Right atrium auricular region (tissue), 2 donors: ENCODE results near the gene SHFL. TPM values are rescaled to one million over a fixed set of nuclear protein-coding genes. Genes with fewer than 3 reads are reported as not detected.

Source experiments
- DNase-seq: peaks from one replicate; pipeline ENCODE4 v3.0.0-alpha.2; 2019; ENCODE audit warnings: low spot score
- H3K27ac ChIP-seq, 2 donors: fragments of 200-600 bp; sonication (generic); 1 replicate in 1 of 2; 2 replicates in 1 of 2; pipeline ENCODE4 v1.5.1; 2016 to 2019
- H3K27me3 ChIP-seq, 2 donors: fragments of 200-600 bp; sonication (generic); one replicate each; pipeline versions ENCODE4 v1.5.1 to v1.6.0; 2017 to 2019
- H3K36me3 ChIP-seq: fragments of 200-600 bp; sonication (generic); one replicate; pipeline ENCODE4 v1.5.1; 2016
- H3K4me1 ChIP-seq, 2 donors: fragments of 200-600 bp; sonication (generic); one replicate each; pipeline versions ENCODE4 v1.5.1 to v1.6.0; 2017 to 2019
- H3K4me3 ChIP-seq, 2 donors: fragments of 200-600 bp; sonication (generic); 1 replicate in 1 of 2; 2 replicates in 1 of 2; pipeline ENCODE4 v1.5.1; 2017 to 2019; ENCODE audit warnings: mild to moderate bottlenecking in 1 of 2, moderate library complexity in 1 of 2
- H3K9me3 ChIP-seq, 2 donors: fragments of 200-600 bp; sonication (generic); one replicate each; pipeline ENCODE4 v1.5.1; 2019
- total RNA-seq, 2 donors: library from RNA; depleted of rRNA; stranded (reverse); fragments of >200 nt; gene quantifications; one replicate each; pipeline ENCODE4 v1.1.0, GENCODE V29; 2016
- TF ChIP-seq, protein P1 (sequence below), 2 donors: fragments of 200-600 bp; sonication (generic); IDR thresholded peaks; one replicate each; pipeline ENCODE4 v1.5.1; 2019; ENCODE audit warnings: antibody characterized with exemption in 2 of 2

The SHFL gene
- total RNA-seq, 2 donors from 2014 or later, result 11.6 to 16.8 TPM

DNA sequence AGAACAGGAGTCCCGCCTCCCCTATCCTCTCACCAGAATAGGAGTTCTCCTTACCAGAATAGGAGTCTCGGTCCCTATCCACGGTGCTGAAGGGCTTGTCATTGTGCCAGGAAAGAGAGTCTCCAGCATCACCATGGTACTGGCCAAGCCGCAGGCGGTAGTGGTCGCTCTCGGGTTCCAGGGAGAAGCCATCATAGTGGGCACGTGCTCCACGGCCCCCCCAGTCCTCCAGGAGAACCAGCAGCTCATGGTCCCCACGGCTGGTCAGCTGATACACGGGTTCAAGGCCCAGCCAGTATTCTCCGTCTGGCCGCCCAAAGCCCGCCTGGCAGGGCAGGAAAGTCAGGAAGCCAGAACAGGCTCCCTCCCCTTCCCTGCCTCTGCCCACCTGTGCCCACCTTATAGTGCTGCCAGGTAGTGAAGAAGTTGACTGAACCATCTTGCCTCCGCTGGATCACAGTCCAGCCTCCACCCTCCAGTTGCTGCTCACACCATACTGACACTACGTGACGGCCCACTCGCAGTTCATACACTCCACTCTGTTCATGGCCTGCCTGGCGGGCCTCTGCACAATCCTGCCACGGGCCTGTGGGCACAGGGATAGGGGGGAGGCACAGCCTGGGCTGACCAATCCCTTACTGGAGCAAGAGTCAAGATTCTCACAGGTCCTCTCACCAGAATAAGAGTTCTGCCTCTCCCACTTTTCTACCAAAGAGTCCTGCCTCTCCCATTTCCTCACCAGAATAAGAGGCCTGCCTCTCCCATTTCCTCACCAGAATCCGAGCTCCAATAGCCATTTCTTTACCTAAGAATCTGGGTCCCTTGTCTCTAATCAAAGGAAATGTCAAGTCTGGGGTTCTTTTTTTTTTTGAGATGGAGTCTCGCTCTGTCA is 7.4 kb downstream of the SHFL start:
- TF ChIP-seq, protein P1, sequence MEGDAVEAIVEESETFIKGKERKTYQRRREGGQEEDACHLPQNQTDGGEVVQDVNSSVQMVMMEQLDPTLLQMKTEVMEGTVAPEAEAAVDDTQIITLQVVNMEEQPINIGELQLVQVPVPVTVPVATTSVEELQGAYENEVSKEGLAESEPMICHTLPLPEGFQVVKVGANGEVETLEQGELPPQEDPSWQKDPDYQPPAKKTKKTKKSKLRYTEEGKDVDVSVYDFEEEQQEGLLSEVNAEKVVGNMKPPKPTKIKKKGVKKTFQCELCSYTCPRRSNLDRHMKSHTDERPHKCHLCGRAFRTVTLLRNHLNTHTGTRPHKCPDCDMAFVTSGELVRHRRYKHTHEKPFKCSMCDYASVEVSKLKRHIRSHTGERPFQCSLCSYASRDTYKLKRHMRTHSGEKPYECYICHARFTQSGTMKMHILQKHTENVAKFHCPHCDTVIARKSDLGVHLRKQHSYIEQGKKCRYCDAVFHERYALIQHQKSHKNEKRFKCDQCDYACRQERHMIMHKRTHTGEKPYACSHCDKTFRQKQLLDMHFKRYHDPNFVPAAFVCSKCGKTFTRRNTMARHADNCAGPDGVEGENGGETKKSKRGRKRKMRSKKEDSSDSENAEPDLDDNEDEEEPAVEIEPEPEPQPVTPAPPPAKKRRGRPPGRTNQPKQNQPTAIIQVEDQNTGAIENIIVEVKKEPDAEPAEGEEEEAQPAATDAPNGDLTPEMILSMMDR (IDR thresholded peaks at IDR 0.05), result no peak
- no peaks in the 10 kb centered on the region for H3K9me3 ChIP-seq
- DNase-seq, result no peak
- H3K4me1 ChIP-seq, result peaks cover 0 to 13% of the 10 kb centered on the region in 2 donors
- H3K4me3 ChIP-seq, result no peak overlapping the region
- no peak overlapping the region for H3K27ac ChIP-seq
- peaks cover 13% of the 10 kb centered on the region for H3K36me3 ChIP-seq
- H3K27me3 ChIP-seq, result no peaks in the 10 kb centered on the region

DNA sequence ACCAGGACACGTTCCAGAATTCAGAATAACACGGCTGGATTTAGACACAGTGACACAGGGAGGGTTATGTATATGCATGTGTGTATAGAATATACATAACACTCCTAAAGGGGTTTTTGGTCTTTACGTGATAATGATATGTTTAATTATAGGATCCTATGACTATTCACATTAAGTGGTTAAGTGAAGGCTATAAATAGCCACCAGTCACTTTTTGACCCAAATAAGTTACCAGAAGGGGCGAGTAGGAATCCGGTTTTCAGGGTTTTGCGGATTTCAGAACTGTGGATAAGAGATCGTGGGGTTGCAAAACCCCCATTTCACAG is 9.5 kb downstream of the SHFL start:
- Histone ChIP-seq H3K27me3 (no peaks in the 10 kb centered on the region), H3K27ac (peak overlapping the region; percentile 28 to 62), H3K36me3 (peaks cover 6% of the 10 kb centered on the region), H3K9me3 (no peaks in the 10 kb centered on the region), H3K4me3 (peak overlapping the region in 1 of 2 donors; percentile 28), H3K4me1 (peaks cover 0 to 13% of the 10 kb centered on the region in 2 donors)
- DNase-seq, result no peak
- TF ChIP-seq, protein P1 (IDR thresholded peaks at IDR 0.05), result no peak

DNA sequence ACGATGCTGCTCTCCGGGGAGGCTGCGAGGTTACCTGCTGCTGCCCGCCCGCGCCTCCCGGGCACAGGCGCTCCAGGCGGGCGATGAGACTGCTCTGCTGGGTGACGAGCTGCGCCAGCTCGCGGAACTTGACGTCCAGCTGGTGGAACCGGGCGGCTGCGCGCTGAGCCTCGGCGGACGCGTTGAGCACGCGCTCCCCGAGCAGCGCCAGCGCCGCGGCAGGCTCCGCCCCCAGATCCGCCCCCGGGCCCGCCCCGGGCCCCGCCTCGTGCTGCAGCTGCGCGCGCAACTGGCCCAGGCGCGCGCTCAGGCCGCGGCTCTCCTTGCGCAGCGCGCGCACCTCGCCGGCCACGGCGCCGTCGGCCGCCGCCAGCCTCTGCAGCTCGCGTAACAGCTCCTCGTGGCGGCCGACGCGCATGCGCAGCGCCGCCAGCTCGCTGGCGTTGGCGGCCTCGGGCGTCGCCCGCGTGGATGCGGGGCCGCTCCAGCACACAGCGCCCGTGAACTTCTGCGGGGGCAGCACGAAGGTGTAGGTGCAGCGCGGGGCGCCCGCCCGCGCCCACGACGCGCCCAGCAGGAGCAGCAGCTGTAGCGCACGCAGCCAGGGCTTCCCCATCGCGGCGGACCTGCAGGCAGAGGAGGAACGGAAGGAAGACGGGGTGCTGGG is 10.0 kb downstream of the SHFL start:
- peaks cover 3% of the 10 kb centered on the region for H3K36me3 ChIP-seq
- H3K27ac ChIP-seq, result peak overlapping the region; percentile 63 to 71
- H3K9me3 ChIP-seq, result no peaks in the 10 kb centered on the region
- no peaks in the 10 kb centered on the region for H3K27me3 ChIP-seq
- TF ChIP-seq, protein P1 (IDR thresholded peaks at IDR 0.05), result peak in 1 of 2 donors; percentile 9
- peak; percentile 88 for DNase-seq
- H3K4me1 ChIP-seq, result peaks cover 0 to 13% of the 10 kb centered on the region in 2 donors
- peak overlapping the region; percentile 37 to 58 for H3K4me3 ChIP-seq

DNA sequence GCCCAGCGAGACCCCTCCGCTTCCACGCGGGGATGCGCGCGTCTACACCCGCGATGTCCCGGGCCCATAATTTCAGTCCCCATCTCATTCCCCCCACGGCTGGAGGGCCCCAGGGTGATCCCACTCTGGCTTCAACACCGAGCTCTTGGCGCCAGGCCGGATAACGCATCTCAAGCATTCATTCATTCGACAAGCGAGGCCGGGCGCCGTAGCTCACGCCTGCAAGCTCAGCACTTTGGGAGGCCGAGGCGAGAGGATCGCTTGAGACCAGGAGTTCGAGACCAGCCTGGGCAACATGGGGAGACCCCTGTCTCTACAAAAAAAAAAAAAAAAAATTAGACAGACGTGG is 10.5 kb downstream of the SHFL start:
- H3K4me3 ChIP-seq, result peak overlapping the region; percentile 37 to 58
- H3K4me1 ChIP-seq, result peaks cover 0 to 13% of the 10 kb centered on the region in 2 donors
- no peaks in the 10 kb centered on the region for H3K27me3 ChIP-seq
- TF ChIP-seq, protein P1 (IDR thresholded peaks at IDR 0.05), result no peak
- no peak for DNase-seq
- no peaks in the 10 kb centered on the region for H3K36me3 ChIP-seq
- H3K27ac ChIP-seq, result peak overlapping the region; percentile 63 to 71
- H3K9me3 ChIP-seq, result no peaks in the 10 kb centered on the region

DNA sequence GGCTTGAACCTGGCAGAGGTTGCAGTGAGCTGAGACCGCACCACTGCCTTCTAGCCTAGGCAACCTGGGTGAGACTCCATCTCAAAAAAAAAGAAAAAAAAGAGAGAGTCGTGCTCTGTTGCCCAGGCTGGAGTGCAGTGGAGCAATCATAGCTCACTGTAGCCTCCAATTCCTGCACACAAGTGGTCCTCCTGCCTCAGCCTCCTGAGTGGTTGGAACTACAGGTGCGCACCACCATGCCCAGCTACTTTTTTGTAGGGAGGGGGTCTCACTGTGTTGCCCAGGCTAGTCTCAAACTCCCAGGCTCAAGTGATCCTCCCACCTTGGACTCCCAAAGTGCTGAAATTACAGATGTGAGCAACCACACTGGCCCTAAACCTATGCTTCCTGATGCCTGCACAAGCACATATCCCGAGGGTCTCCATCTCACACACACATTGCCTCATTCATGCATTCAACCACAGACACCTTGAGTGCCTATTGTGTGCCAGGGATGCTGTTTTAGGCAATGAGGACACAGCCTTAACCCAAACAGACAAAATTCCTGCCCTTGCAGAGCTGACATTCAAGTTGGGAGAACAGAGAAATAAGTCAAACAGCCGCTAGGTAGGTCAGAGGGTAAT is 14.2 kb downstream of the SHFL start:
- H3K27me3 ChIP-seq, result no peaks in the 10 kb centered on the region
- H3K36me3 ChIP-seq, result no peaks in the 10 kb centered on the region
- no peak overlapping the region for H3K4me3 ChIP-seq
- peaks cover 0 to 13% of the 10 kb centered on the region in 2 donors for H3K4me1 ChIP-seq
- no peak for DNase-seq
- no peak overlapping the region for H3K27ac ChIP-seq
- TF ChIP-seq, protein P1 (IDR thresholded peaks at IDR 0.05), result no peak
- no peaks in the 10 kb centered on the region for H3K9me3 ChIP-seq
